GM19463 (cell line): ENCODE data around the gene CD300H.

Experiments used
- ATAC-seq: cut with Tn5 transposase; IDR thresholded peaks from one replicate; pipeline ENCODE4 v1.9.1; 2021; ENCODE audit warnings: mild to moderate bottlenecking, moderate library complexity; ENCODE audit not compliant: unreplicated experiment

CD300H gene

DNA sequence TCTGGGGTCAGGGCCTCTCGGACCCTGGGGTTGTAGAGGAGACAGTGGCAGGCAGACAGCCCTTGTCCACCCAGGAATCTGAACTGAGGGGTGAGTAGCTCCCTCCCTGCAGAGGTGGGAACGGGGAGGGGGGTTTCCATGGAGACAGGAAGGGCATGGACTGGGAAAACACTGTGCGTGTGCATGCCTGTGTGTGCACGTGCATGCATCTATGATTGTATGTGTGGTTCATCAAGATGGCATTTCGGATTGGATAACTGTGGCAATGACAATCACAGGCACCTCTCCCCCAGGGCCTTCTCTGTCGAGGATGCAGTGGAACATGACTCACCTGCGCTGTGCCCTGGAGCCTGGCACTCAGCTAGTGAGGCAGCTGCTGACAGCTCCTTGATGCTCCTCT is 15.3 kb downstream of the CD300H start:
- no peak for ATAC-seq

DNA sequence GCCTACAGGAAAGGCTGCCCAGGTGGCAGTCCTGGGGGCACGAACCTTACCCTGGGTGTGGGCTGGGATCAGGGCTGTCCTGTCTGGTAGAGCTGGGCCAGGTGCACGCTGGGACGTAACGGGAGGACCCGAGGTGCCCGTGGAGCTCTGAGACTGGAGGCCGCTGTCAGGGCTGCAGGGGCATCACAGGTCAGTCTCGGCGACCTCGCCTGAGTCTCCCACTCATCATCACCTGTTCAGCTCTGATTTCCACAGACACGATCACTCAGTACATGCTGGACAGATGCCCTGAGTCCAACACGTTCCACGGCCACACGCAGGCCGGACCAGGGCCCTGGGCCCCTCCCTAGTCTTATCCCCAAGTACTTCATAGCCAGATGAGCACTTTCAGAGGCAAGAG is 16.7 kb downstream of the CD300H start:
- no peak for ATAC-seq

DNA sequence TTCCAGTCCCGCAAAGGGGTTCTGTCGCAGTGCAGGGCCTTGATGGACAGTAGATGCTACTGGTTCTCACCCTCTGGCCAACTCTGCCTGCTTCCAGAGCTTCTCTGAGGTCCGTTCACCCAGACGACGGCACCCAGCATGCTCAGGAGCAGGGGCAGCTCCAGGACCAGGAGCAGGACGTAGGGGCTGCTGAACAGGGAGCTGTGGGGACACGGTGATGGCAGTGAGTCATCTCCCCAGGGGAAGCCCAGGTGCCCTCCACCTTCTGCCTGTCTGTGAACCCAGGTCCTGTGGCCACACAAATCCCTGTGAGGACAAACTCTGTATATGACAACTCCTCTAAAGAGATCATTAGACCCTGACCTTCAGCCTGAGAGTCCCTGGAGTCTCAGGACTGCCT is 18.0 kb downstream of the CD300H start:
- no peak for ATAC-seq

DNA sequence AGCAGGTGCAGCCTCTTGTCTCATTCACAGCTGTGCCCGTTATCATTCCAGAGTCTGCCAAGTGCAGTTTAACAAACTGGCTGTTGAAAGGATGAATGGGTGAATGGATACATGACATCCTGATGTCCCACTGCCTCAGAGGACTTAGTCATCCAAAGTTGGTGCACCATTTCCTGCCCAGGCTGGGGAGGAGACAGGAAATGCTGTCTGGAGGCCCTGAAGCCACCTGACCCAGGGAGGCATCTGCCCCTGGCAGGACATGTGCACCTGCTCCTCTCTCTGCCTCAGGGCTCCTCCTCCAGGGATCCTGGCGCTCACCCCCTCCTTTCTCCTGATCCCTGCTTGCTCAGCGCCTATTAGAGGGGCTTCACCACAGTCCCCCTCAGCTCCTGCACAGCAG is 19.6 kb downstream of the CD300H start:
- ATAC-seq, result no peak

DNA sequence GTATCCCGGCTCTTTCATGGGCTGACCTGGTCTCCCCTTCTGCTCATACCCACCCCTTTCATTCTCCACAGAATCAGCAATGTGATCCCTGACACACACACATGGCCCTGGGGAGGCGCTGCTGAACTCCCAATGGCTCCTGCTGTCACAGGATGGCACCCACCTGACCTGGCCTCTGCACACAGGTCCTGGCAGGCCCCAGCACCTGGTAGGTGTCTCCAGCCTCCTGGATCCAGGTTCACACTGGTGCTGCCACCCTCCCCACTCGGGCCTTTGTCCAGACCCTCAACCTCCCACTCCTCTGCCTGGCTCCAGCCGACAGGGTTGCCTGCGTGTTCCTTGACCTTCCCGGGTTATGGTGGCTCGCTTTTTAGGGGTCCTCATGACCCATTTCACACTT is 20.0 kb downstream of the CD300H start:
- ATAC-seq, result no peak

DNA sequence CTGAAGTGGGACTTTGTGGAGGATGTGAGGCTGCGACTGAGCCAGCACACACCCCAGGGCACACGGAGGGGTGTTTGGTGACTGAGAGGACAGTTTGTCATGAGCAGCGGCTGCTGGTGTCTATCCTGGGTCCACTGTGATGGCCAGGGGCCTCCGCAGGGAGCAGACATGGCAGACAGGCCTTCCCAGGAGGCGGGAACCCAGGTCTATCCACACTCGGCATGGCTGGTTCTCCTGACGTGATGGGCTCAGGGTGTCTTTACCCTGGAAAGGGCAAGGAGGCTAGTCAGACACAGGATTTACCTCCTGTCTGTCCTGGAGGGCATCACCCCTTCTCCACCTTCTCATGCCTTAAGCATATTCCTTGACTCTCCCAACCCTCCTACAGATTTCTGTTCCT is 20.7 kb downstream of the CD300H start:
- no peak for ATAC-seq

DNA sequence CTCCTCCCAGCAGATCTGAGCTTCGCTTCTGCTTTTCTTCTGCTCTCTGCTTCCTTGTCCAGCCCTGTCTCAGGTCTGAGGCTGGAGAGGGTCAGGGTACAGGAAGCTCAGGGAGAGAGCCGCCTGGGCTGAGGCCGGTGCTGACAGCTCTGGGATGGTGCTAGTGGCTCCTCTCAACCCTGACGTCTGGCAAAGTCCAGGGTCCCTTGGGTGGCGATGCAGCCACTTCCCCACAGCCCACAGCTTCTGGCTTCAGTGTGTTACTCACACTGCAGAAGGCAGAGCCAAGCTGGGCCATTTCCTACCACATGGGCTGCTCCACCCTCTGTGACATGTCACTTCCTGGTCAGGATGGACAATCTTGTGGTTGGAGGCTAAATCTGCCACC is 21.5 kb downstream of the CD300H start, which contains the start of gene CD300C:
TSS of gene CD300C (minus strand) at position 273 of the 388 bp plus-strand sequence. CDS start 333 bp downstream, outside the sequence.
- ATAC-seq, result no peak

DNA sequence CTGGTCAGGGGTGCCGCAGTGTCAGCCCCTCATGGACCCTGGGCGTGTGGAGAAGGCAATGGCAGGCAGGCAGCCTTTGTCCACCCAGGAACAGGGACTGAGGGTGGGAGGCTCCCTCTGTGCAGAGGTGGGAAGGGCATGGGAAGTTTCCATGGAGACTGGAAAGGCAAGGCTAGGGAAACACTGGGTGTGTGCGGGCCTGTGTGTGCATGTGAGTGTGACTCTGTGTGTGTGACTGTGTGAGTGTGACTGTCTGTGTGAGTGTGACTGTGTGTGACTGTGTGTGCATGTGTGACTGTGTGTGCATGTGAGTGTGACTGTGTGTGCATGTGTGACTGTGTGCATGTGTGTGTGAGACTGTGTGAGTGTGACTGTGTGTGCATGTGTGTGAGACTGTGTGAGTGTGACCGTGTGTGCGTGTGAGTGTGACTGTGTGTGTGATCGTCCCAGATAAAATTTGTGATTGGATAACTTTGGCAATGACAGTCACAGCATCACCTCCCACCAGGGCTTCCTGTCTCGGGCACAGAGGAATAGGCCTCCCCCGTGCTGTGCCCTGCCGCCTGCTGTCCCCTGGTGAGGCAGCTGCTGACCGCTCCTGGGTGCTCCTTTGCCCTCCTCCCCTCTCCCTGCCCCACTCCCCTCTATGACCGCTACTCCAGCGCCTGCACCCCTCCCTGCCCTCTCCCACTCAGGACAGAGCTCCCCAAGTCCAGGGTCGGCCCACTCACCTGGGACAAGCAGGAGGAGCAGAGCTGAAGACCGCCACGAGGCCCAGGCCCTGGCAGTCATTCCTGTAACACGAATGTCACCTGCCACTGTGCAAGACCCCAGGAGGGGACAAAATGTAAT is 22.1 kb downstream of the CD300H start:
- ATAC-seq, result no peak

DNA sequence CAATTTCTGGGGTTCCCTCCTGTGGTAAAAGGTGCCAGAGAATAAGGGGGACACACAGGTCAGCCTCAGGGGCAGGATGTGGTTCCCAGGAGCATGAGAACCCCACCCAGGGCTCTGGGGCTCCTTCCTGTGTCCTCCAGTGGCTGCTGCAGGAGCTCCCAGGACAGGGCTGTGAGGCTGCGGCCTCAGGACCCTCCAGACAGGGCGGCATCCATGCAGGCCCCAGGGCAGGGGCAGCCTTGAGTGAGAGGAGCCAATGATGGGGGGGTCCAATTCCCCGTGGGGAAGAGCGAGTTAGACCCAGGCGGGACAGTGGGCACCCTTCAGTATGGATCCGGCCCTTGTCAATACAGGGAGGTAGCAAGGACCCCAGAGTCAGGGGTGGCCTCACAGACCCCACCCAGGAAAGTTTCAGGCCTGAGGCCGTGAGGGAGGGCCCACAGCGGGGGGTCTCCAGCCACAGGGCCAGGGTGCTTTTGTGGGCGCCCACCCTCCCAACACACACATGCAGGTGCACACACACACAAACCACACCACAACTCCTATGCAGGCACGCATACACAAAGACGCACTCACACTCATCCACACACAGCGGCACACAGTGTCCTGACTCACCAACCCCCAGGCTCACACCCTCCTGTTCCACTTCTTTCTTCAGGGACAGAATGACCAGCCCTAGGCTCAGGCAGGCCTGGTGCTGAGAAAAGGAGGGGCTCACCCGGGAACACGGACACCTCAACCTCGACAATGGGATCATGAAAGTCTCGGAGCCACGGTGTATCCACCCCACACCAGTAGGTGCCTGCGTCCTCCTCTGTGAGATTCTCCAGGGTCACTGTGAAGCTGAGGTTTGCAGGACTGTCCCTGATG is 23.2 kb downstream of the CD300H start:
- no peak for ATAC-seq

DNA sequence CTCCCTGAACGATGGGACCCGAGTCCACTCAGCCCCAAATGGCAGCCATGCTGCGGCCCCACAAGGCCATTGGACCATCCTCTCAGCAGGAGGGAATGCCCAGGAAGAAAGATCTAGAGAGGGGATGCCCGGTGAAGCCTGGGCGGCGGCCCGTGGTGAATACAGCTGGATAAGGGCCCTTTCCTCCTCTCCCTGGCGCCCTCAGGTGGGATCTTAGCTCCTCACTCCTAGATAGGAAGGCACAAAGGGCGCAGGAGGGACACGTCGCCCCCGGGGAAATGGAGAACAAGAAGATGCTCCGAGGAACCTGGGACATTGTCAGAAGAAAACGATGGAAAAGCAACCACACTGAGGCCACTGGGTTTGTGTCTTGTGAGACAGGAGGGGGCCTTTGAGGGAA is 23.9 kb downstream of the CD300H start:
- ATAC-seq, result no peak

DNA sequence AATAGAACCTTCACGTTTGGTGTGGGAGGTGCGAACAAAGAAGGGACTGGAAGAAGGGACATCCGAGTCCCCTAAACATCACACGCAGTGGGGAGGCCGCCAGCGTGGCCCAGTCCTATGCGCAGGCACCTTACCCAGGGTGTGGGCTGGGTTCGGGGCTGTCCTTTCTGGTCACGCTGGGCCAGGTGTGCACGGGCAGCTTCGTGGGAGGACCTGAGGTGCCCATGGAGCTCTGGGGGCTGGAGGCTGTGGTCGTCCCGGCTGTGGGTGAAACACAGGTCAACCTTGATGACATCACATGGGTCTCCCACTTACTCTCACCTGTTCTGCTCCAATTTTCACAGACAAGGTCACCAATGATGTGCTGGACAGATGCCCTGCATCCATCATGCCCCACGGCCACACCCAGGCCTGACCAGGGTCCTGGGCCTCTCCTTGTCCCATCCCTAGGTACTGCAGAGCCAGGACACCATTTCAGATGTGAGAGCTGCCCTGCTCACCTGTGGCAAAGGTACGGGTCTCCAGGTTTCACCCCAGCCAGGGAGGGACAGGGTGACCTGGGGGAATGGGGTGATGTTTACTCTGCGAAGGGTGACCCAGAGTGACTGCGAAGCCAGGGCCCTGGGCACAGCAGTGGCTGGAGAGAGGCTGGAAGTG is 24.5 kb downstream of the CD300H start:
- ATAC-seq, result no peak

DNA sequence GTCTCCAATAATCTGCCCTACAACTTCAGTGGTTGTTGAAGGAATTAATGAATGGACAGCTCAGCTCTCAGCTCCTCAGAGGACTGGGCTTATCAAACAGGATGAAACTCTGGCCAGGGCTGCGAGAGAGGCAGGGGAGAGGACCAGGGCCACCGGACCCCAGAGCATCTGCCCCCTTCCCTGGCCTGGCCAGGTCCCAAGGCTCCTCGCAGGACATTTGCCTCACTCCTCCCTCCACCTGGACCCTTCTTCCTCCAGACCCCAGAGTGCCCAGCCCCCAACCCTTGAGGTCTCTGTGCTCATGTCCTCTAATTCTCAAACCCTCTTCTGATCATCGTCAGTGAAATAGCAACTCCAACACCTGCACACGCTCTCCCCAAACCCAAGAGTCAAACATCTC is 25.1 kb downstream of the CD300H start:
- no peak for ATAC-seq

DNA sequence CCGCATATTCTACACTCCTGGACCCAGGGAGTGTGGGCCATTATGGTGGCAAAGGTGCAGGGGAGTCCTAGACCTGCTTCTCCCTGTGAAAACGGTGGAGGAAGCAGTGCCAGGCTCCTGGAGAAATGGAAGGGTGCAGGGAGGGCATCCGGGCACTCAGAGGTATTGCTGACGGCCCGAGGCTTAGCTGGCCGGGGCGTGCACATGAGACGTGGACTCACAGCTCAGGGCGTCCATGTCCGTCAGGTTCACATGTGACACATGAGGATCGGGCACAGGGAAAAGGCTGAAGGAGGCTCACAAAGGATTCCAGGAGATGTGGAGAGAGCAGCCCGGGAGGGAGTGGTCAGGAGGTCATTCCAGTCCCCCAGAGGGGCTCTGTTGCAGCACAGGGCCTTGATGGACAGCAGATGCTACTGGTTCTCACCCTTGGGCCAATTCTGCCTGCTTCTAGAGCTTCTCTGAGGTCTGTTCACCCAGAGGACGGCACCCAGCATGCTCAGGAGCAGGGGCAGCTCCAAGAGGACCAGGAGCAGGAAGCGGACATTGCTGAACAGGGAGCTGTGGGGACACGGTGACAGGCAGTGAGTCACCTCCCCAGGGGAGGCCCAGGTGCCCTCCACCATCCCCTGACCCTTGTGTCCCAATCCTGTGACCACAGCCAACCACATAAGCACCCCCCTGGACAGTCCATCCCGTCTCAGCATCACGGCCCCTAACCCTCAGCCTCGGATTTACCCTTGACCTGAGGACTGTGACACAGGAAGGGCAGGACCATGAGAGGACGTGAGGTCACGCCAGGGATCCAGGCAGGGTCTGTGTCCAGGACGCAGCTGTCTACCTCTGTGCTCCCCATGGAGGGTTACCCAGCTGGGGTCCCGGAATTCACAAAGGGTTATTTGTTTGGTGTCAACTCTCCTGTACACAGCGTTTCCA is 25.9 kb downstream of the CD300H start:
- no peak for ATAC-seq

DNA sequence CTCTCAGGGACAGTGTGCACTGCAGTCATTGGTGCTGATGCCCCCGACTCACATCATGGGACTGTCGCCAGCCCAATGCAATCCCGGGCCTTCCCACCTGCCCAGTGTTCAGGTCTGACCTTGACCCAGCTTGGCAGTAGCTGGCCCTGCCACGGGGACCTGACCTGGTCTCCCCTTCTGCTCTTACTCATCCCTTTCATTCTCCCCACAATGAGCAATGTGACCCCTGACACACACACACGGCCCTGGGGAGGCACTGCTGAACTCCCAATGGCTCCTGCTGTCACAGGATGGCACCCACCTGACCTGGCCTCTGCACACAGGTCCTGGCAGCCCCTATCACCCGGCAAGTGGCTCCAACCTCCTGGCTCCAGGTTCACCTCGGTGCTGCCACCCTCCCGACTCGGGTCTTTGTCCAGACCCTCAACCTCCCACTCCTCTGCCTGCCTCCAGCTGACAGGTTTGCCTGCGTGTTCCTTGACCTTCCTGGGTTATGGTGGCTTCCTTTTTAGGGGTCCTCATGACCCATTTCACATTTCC is 28.0 kb downstream of the CD300H start:
- no peak for ATAC-seq

DNA sequence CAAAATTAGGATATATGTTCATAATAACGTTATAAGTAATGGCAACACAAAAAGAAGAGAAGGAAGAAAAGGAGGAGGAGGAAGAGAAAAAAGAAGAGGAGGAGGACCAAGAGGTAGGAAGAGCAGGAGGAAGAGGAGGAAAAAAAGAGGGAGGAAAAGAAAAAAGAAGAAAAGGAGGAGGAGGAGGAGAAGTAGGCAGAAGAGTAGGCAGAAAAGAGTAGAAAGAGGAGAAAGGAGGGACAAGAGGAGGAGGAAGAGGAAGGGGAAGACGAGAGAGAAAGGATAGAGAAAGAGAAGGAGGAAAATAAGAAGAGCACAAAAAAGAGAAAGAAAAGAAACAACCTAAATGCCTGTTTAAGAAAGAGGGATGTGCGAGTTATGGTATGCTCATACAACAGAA is 30.4 kb downstream of the CD300H start:
- ATAC-seq, result no peak

DNA sequence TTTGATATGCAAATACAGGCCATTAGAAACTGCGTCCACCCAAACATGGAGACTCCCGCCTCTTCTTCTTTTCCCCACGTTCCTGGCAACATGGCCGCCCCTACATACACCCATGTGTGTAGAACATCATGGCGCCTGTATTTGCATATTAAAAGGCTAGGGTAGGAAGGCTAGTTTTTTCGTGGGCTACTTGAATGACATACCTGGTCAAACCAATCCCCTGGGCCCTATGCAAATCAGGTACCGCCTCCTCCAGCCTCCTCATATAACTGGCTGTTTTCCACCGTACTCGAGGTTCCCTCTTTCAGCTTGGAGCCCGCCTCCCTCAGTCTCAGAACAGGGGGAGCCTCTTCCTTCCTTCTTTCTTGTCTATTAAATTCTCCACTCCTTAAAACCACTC is 35.2 kb downstream of the CD300H start:
- ATAC-seq, result no peak

DNA sequence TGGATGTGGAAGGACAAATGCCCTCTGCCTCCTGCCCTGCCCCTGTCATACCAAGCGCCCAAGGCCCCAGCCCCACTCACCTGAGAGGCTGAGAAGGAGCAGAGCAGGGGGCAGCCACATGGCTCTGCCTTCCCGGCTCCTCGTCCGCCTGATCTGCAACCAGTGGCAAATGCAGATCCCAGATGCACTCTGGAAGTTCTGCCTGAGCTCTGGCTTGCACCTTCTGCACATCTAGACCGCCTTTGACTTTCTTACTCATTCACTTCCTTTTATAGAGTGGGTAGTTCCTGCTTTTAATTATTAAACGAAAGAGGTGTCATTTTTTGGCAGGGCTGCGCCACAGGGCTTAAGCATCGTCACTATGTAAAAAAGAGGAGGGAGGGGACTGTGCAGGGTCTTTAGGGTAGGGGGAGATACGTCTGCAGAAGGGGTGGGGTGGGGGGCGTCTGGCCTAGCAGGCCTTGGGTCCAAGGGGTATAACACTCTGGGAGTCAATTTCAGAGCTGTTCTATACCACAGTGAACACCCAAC is 36.0 kb downstream of the CD300H start, which contains the start of gene CD300LB:
TSS of gene CD300LB (minus strand) at position 245 of the 531 bp plus-strand sequence. CDS start at position 120, 125 bp downstream.
- no peak for ATAC-seq

DNA sequence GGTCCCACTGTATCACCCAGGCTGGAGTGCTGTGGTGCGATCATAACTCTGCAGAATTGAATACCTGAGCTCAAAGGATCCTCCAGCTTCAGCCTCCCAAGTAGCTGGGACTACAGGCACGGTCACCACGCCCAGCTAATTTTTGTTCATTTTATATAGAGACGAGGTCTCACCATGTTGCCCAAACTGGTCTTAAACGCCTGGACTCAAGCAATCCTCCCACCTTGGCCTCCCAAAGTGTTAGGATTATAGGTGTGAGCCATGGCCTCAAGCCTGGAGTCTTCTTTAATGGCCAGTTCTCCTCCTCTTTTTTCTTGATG is 36.5 kb downstream of the CD300H start:
- no peak for ATAC-seq

DNA sequence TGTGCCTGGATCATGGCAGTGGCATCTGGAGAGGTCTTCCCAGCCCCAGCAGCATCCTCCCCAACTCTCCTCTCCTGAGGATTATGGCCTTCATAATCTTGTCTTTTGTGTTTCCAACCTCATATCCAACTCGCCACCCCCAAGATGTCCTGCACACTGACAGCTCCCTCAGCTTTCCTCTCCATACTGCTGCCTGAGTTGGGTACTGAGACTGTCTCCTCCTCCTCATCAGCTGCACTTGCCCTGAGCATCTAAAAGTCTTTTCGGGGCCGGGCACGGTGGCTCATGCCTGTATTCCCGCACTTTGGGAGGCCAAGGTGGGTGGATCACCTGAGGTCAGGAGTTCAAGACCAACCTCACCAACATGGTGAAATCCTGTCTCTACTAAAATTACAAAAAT is 38.1 kb downstream of the CD300H start:
- no peak for ATAC-seq
